Activated CD4-positive, alpha-beta T cell treated with anti-CD3 and anti-CD28 coated beads, Interleukin-2, amount 50 U/mL, for 48 hours (primary cell): ENCODE measurements around the gene UMAD1.

Experiments
- DNase-seq, 2 experiments: peaks; one replicate each; pipeline ENCODE4 v3.0.0-alpha.2; 2020

UMAD1 gene

DNA sequence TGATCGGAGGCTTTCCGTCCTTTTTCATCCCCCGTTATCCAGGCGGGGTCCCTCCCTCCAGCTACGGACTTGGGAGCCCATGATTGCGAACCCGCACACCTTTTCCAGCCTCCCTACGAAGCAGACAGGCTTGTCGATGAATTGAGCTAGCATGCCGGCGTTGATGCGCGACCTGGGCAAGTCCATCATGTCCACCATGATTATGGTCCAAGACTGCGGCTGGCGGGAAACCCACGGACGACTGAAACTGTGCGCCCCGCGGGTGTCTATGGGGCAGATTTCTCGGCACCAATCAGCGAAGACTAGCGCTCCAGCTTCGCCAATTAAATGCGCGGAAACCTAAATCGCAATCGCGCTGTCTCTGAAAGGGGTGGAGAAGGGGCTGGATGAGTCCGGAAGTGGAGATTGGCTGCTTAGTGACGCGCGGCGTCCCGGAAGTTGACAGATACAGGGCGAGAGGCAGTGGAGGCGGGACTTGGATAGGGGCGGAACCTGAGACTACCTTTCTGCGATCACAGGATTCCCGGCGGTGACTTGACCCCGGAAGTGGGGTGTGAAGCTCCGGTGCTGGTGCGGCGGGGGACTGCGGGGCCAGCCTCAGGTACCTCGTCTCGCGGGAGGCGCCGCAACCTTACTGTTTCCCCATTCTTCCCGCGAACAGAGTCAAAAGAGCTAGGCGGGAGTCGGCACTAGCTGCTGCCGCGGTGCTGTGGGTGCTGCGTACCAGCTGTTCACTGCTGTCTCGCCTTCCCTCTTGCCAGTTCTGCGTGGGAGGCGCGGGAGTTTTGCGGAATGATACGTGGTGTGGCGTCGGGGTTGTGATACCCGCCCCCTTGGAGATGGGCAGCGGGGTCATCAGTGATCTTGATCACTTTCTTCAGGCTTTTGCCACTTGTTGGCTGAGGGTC lies at the start of gene UMAD1:
TSS of gene UMAD1 (plus strand) at position 532 of the 908 bp plus-strand sequence. CDS start 32,620 bp downstream, outside the sequence.
- DNase-seq: peak; percentile 97 to 98

DNA sequence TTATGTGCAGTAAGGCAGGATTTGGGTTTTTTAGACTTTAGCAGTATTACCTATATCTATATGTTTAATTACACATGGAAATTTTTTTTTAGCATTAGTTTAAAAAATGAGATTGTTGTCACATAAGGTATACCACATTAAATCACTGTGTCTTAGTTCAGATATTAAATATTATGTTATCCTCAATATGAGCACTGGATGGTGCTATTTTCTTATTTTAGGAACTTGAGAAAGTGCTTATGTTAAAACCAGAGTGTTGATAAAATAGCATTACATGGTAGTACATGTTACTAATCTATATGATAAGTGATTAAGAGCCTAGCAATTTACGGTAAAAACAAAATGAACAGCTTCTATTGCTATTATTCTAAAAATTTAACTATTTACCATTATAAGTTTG lies 45.1 kb upstream of the UMAD1 start:
- no peak for DNase-seq

DNA sequence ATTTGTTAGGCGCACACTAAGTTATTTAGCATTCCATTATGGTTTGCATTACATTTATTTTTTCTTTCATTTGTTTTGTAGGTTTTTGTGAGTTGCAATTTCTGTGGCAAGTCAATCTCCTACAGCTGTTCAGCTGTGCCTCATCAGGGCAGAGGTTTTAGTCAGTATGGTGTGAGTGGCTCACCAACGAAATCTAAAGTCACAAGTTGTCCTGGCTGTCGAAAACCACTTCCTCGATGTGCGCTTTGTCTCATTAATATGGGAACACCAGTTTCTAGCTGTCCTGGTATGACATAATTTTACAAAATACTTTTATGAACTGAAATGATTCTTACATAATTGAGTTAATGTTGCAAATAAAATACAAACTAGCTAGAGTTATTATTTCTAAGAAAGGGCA lies 44.4 kb upstream of the UMAD1 start:
- no peak for DNase-seq

DNA sequence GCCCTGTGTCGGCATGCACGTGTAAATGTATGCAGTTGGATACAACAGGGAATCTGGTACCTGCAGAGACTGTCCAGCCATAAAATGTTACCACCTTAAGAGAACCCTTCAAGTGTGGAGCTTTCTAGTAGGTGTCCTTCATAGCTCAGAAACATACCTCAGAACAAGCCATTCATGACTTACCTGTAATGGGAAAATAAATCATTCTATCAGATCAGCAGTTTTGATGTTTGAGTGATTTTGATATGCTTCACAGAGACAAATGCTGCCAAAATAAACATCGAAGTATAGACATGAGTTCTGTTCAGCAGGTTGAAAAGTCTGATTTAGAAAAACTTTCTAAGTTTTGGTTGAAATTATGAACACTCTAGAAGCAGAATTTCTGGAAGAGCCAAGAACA lies 33.5 kb upstream of the UMAD1 start:
- DNase-seq: no peak

DNA sequence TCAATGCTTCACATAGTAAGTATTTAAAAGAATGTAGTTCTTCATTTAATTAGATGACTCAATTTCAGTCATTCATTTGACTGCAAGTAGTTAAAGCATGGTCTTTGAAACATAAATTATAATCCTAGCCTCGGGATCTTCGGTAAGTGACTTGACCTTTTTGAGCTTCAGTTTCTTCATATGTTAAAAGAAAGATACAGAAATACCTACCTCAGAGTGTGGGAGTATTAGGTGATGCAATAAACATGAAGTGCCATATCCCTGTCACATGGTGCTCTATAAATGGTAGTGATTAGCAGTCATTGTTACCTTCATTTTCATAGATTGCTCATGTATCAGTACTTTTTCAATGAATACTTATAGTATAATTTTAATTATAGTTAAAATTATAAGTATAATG lies 31.2 kb upstream of the UMAD1 start:
- DNase-seq: no peak

DNA sequence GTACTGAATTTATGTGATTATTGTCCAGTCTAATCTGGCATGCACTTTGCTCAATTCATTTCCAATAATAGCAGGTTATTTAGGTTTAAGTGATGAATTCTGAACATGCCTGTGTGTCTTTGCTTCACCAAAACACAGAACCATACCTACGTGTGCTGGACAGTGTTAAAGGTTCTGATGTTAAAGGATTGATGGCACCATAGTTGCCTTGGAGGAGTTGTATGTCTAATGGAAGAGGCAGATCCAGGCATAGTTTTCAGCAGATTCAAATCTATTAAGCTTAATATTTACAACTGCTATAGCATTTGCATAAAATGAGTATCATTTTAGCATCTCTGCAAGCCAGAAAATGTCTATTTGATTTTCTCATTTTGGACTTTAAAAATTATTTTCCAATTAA lies 28.0 kb upstream of the UMAD1 start:
- no peak for DNase-seq

DNA sequence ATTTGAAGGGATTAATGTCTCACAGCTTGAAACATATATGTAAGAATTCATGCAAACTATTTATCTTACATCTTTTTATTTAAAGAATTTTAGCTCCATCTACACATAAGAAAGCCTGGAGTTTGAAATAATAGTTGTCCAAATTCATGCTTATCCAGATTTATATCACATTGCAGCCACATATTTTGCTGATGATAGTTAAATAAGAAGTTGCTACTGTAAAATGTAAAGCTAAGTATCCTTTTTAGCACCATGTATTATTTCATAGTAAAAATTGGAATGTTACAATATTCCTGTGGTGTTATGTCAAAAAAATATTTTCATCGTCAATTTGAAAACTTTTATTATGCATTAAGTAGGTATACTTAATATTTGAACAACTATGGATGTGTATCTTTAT lies 27.3 kb upstream of the UMAD1 start:
- DNase-seq: no peak

DNA sequence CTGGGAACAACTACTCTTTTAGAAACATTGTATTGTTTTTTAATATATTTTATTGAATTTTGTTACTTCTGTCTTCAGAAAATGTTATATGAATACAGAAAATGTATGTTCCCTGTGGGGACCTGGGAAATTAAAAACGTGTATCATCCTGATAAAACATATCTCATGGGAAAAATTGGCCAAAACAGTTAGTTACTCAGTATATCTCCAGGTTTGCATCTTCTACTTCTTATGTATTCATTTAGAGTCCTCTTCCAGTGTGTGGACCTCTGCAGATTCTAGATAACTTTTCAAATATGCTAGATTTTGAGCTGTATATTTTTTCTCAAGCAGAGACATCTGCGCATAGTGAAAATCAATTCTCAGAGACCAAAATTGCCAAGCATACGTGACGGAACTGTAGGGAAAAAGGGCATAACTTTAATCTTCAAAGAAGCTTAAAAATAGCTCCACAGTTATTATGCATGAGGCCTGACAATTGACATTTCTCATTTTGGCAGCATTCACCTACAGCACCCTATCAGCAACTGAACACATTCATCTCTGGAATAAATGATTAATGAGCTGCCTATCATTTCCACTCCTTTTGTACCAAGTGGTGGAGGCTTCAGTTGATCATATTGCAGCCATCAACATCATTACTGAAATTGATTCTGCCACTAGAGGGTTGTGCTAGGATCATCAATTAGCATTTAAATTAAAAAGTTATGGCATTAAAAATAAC lies 26.4 kb upstream of the UMAD1 start:
- DNase-seq: no peak

DNA sequence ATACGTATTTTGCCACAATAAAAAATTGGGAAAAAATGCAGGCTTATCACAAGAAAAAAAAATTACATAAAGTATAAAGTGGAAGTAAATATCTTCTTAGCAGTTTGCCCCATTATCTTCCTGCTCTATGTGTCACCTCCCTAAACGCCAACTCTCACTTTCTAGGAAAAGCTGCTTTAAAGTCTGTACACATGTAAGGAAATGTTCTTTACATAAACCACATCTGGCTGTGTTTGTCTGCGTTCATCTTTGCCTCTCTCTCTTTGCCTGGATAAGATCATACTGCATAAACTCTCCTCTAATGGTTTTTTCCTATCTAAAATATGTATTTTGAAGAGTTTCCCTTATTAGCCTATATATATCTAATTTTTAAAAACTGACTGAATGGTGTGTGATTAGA lies 23.0 kb upstream of the UMAD1 start:
- DNase-seq: no peak

DNA sequence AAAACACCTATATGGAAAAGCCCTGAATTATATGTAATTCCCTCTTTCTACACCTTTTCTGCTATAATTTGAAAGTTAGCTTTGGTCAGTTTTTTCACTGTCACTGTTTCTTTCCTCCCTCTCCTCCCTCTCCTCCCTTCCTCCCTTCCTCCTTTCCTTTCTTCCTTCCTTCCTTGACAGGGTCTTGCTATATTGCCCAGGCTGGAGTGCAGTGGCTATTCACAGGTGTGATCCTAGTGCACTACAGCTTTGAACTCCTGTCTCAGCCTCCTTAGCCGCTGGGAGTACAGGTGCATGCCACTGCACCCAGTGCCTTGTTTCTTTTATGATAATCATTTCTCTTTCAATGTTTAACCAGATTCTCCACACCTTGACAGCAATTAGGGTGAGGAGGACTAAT lies 22.1 kb upstream of the UMAD1 start:
- DNase-seq: no peak

DNA sequence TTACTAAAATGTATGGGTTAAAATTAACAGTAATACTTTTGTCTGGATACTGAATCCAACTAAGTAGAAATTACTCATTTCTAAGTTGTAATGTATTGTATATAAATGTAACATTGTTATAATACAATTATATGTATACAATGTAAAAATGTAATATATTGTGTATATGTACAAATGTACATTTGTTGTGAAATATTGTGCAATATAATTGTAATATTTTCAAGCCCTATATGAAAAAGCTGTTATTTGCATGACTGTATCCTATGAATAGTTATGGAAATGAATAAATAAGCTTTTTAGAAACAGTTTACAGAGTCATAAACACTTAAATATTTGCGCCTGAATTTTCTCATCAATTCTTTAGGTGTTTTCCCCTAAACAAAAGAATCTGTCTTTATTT lies 20.3 kb upstream of the UMAD1 start:
- DNase-seq: no peak

DNA sequence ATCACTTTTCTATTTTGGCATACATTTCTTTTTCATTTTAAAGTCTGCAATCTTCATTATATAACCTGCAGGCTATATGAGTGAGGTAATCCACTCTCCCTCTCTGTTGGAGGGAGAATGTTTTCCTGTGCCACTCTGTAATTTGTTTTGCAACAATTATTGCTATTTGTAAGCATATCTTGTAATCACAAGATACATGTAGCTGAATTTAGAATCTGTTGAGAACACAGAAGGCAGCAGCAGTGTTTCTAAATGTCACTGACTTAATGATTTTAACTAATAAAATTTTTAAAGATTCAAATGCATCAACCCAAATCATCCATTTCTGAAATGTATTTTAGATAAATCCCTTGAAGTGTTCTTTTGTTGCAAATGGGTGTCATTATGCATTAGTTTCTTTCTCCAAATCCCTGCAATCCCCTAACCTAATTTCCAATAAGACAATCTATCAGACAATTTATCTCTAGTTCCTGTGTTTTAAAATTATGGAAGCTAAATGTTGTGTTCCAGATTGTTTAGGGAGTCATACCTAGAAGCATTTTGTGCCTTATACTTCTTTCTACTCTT lies 19.8 kb upstream of the UMAD1 start:
- no peak for DNase-seq

DNA sequence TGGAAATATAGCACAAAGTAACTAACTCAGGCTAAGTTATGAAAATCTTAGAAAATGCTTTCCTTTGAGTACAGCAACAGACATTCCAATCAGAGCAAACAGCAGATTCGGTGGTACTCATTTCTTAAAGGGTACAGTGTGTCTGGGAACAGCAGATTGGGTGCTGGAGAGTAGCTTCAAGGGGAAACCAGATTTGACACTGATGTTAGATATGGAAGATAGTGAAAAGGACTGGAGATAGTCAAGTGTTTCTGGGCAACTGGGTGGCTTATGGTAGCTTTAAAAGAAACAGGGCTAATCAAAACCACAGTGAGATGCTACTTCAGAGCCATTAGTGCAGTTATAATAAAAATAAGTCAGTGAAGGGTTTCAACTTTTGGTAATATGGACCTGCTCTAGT lies 12.1 kb upstream of the UMAD1 start:
- no peak for DNase-seq

DNA sequence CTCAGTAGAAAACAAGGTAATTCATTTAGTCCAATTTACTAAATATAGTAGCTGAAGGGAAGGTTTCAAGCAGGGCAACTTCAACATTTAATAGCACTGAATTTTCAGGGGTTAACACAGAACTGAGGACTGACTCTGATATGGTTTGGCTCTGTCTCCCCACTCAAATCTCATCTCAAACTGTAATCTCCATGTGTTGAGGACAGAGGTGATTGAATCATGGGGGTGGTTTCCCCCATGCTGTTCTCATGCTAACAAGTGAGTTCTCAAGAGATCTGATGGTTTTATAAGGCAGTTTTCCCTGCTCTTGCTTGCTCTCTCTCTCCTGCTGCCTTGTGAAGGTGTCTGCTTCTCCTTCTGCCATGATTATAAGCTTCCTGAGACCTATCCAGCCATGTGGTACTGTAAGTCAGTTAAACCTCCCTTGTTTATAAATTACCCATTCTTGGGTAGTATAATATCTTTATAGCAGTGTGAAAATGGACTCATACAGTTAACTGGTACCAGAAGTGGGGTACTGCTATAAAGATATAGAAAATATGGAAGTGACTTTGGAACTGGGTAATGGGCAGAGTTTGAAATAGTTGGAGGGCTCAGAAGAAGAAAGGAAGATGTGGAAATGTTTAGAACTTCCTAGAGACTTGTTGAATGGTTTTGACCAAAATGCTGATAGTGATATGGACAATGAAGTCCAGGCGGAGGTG lies 9.8 kb upstream of the UMAD1 start:
- DNase-seq: no peak

DNA sequence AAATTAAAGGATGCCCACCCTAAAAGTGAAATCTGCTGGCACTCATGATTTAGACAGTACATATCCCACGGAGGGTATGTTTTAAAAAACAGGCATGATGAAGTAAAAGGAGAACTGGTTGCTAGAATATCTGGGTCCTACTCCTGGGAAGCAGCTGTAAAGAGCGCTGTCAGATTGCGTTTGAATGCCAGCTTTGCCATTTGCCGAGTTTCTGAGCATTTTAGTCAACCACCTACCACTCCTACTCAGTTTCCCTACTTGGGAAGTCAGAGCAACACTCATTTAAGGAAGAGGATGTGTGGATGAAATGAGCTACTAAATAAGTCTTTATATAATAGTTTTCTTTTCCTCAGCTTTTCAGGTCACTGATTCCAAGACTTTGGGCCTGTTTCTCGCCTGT lies 1.1 kb upstream of the UMAD1 start:
- DNase-seq: peak; percentile 19 to 30

DNA sequence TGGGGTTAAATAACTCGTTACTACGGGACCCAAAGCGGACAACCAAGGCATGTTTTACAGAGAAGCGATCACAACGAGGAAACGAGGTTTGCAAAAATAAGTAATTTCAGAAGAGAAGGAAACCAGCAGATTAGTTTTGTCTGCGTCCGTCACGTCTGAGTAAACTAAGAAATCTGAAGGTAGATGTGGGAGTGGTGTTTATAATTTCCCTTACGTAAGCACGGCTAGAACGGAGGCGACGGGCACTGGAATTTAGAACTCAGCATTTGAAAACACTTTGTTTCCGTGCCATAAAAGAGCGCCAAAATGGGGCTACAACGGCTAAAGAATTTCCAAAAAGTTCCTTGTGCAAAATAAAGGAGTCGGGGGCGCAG lies 718 bp upstream of the UMAD1 start:
- peak; percentile 46 to 61 for DNase-seq

DNA sequence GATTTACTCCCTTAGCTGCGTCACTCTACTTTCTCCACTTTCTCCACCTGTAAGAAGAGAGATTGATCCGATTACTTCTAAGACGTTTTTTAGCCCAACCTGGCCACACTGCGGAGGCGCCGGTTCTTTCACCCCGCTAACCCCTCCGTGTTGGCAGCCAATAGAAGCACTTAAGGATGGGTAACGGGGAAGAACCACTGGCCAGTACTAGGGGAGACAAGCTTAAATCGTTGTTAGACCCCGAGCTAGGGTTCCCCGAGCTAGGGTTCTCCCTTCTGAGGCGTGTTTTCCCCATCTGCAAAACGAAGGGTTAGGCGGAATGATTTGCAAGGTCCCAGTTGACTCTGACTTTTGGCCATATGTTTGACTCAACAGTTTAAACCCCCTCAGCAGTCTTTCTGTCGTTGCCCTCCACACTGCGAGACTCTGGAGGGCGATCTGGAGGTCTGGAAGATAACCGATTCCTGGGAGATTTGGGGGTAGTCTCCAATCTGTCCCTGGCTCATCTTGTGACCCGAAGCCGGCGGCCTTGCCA lies 644 bp downstream of the UMAD1 start:
- no peak for DNase-seq

DNA sequence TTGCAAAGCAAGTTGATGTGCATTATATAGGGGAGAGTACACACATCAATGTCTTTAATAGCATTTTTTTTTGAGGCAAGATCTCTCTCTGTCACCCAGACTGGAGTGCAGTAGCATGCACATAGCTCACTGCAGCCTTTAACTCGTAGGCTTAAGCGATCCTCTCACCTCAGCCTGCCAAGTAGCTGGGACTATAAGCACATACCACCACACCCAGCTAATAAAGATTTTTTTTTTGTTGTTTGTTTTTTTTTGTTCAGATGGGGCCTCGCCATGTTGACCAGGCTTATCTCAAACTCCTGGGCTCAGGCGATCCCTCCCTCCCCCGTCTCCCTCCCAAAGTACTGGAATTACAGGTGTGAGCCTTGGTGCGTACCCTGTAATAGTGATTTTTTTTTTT lies 1.5 kb downstream of the UMAD1 start:
- no peak for DNase-seq

DNA sequence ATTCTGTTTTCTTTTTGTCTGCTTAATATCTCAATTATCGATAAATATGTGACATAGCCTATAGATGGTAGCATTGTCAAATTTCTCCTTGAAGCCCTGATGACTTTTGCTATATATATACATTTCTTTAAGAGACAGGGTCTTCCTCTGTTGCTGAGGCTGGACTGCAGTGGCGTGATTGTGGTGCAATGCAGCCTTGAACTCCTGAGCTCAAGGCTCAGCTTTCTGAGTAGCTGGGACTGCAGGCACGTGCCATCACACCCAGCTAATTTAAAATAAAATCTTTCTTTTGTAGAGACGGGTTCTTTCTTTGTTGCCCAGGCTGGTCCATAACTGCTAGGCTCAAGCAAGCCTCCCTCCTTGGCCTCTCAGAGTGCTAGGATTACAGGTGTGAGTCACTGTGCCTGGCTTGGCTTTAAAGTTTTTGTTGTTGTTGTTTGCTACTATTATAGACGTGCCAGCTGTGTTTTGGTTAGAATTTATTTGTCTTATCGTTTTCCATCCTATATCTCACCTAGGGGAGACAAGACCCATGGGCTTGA lies 7.0 kb downstream of the UMAD1 start:
- no peak for DNase-seq

DNA sequence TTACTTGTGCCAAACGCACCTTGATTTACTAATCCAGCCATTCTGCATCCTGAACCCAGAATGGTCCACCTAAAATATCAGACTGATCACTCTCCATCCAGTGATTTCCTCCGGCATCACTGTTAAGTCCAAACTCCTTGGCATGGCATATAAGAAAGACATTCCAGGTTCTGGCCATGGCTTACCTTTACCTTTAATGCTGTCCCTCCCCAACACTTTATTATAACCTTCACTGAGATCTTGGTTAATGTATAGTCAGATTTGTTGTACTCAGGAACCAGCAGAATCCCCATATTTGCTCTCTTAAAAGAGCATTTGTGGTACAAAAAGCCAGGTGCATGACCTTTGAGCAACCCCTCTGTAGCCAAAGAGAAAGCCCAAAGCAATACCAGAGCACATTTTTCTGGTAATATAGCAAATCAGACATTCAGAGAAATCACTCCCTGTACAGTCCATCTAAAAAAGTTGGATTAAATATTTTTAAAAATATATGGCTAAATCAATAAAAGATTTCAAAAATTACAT lies 10.2 kb downstream of the UMAD1 start:
- no peak for DNase-seq

DNA sequence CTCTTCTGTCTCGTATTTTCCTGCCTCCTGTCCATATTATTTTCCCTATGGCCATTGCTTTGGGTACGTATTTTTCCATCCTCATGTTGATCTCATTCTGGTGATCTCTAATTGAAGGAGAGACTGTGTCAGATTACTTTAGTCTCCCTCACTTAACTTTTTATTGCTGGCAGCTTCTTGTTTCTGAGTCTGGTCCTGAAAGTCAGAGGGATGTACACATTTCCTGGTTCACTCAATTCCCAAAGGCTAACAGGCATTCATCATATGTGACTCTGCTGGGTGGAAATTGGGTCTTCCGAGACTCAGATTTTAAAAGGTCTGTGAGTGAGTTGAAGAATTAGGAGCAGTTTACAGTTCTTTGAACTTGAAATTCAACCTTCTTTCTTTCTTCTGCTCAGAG lies 10.9 kb downstream of the UMAD1 start:
- DNase-seq: no peak

DNA sequence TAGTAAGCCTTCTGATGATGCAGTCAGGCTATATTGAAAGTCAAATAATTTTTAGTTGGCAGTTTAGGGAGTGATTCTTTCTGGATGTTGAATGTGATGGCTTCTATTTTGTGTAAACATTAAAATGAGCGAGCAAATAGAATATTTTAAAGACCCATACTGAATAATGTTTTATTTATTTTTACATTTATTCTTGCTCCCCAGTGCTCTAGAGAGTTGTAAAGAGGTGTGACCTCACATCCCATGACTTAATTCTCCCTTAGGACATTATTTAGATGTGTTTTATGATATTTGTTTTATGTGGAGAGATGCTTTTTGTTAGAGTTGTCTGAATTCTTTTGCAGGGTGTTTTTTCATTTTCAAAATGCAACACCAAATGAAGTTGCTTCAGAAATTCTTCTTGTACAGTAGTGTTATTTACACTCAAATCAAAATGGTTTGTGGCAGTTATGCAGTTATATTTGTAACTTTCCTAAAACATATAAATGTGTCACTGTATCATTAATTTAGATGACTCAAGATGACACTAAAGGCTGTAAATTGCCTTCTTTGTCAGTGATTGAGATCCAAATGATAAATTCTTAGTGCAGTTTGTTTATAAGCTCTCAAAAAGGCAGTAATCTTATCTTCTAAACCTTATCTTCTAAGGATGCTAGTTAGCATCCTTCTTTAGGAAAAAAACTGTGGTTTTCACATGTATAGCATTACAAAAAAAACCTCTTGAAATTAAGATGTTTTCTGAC lies 12.4 kb downstream of the UMAD1 start:
- DNase-seq: no peak
